CD4-positive, alpha-beta T cell treated with Interleukin-21 for 1 hour (primary cell): ENCODE measurements around the gene EMC8.
A peak's percentile ranks its signal among the peaks of the same experiment; 100 is the strongest.
"Not testable (repeated sequence)": the region's sequence is repeated elsewhere in the genome, so short reads cannot be mapped to it uniquely, and the experiment has no call there.

ENCODE experiments used
- DNase-seq: peaks from one replicate; pipeline ENCODE4 v3.0.0-alpha.2; 2020

EMC8 gene

GRCh38 chr16:85834741-85835140 is 35.4 kb upstream of the EMC8 start:
- no peak for DNase-seq

GRCh38 chr16:85833219-85833920 is 34.0 kb upstream of the EMC8 start:
- DNase-seq = no peak

GRCh38 chr16:85832570-85833218 is 33.4 kb upstream of the EMC8 start:
- no peak for DNase-seq

- no peak for DNase-seq
These were observed 31.5 kb upstream of the EMC8 start for GRCh38 chr16:85830821-85831220.

- DNase-seq = no peak
These were observed 30.6 kb upstream of the EMC8 start for GRCh38 chr16:85829751-85830445.

- DNase-seq = no peak
These were observed 29.9 kb upstream of the EMC8 start for GRCh38 chr16:85829171-85829719.

- no peak for DNase-seq
These were observed 28.8 kb upstream of the EMC8 start for GRCh38 chr16:85828166-85828565.

- no peak for DNase-seq
These were observed 27.4 kb upstream of the EMC8 start for GRCh38 chr16:85826686-85827247.

GRCh38 chr16:85825326-85825725 is 26.0 kb upstream of the EMC8 start:
- DNase-seq = no peak

- no peak for DNase-seq
These were observed 25.1 kb upstream of the EMC8 start for GRCh38 chr16:85824161-85825135.

GRCh38 chr16:85823328-85823920 is 24.1 kb upstream of the EMC8 start:
- no peak for DNase-seq

- DNase-seq = no peak
These were observed 22.8 kb upstream of the EMC8 start for GRCh38 chr16:85822145-85822544.

GRCh38 chr16:85821390-85822135 is 22.2 kb upstream of the EMC8 start:
- DNase-seq = peak; percentile 74

GRCh38 chr16:85820604-85821372 is 21.4 kb upstream of the EMC8 start:
- no peak for DNase-seq

- DNase-seq = no peak
These were observed 20.4 kb upstream of the EMC8 start for GRCh38 chr16:85819771-85820170.

GRCh38 chr16:85819245-85819644 is 19.9 kb upstream of the EMC8 start:
- DNase-seq = peak; percentile 82

GRCh38 chr16:85817195-85817594 is 17.9 kb upstream of the EMC8 start:
- not testable (repeated sequence) for DNase-seq

GRCh38 chr16:85816159-85816558 is 16.8 kb upstream of the EMC8 start:
- no peak for DNase-seq

GRCh38 chr16:85812811-85813700 is 13.7 kb upstream of the EMC8 start:
- no peak for DNase-seq
